Measurements from ENCODE around the gene MACROD2. TPM values are rescaled to one million over a fixed set of nuclear protein-coding genes. Genes with fewer than 3 reads are reported as not detected.

Gene MACROD2
- total RNA-seq, 2 experiments from 2014 or later = not detected

DNA sequence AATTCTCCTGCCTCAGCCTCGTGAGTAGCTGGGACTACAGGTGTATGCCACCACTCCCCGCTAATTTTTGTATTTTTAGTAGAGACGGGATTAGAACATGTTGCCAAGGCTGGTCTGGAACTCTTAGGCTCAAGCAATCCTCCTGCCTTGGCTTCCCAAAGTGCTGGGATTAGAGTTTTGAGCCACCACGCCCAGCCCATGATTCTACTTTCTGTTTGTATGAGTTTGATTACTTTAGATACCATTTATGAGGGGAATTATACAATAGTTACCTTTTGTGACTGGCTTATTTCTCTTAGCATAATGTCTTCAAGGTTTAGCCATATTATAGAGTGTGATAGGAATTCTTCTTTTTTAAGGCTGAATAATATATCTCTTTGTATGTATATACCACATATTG, 897.5 kb downstream of the MACROD2 start:
- CTCF ChIA-PET = no interaction called here
- no peak for DNase-seq
- POLR2A ChIA-PET = no interaction called here
- Mint-ChIP-seq H3K9me3 (peaks cover 25% of the 10 kb centered on the region), H3K4me3 (no peak overlapping the region), H3K36me3 (ENCODE audit: low read depth) (no peaks in the 10 kb centered on the region), H3K4me1 (no peaks in the 10 kb centered on the region), H3K27me3 (no peaks in the 10 kb centered on the region), H3K27ac (no peak overlapping the region)

DNA sequence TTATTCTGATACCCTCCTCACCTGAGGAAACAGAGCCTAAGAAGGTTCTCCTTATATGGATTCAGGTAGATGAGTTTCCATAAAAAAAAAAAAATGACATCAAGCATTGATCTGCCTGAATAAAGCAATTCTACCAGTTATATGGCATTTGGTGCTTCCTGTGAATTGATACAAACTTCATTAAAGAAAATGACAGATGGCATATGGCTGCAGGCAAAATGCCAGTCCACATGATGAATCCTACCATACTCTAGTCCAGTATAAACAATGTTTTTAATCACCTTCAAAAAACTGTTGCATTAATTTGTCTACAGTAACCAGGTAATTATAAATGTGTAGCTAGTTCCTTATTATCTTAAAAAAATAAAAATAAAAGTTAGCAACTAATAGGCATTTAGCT, 901.3 kb downstream of the MACROD2 start:
- H3K4me1 Mint-ChIP-seq = no peaks in the 10 kb centered on the region

DNA sequence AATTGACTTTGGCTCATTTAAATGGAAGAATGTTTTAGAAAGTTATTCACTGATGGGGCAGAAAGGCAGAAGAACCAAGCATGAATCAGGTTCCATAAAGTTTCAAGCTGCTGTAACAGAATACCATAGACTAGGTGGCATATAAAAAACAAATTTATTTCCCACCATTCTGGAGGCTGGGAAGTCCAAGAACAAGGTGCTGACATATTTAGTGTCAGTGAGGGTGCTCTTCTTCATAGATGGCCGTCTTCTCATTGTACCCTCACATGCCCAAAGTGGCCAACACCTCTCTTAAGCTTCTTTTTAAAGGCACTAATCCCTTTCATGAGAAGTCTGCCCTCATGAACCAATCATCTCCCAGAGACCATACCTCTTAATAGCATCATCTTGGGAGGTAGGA, 902.3 kb downstream of the MACROD2 start:
- Mint-ChIP-seq H3K27me3 (no peaks in the 10 kb centered on the region), H3K4me1 (no peaks in the 10 kb centered on the region), H3K4me3 (no peak overlapping the region), H3K36me3 (ENCODE audit: low read depth) (no peaks in the 10 kb centered on the region), H3K27ac (no peak overlapping the region), H3K9me3 (peaks cover 27% of the 10 kb centered on the region)
- DNase-seq = no peak
- CTCF ChIA-PET = no interaction called here
- POLR2A ChIA-PET = no interaction called here

More for the DNA sequence above, 901.3 kb downstream of the MACROD2 start:
- Mint-ChIP-seq H3K36me3 (ENCODE audit: low read depth) (no peaks in the 10 kb centered on the region), H3K9me3 (peaks cover 25% of the 10 kb centered on the region), H3K27me3 (no peaks in the 10 kb centered on the region), H3K4me3 (no peak overlapping the region), H3K27ac (no peak overlapping the region)
- CTCF ChIA-PET = no interaction called here
- DNase-seq = no peak
- POLR2A ChIA-PET = no interaction called here

DNA sequence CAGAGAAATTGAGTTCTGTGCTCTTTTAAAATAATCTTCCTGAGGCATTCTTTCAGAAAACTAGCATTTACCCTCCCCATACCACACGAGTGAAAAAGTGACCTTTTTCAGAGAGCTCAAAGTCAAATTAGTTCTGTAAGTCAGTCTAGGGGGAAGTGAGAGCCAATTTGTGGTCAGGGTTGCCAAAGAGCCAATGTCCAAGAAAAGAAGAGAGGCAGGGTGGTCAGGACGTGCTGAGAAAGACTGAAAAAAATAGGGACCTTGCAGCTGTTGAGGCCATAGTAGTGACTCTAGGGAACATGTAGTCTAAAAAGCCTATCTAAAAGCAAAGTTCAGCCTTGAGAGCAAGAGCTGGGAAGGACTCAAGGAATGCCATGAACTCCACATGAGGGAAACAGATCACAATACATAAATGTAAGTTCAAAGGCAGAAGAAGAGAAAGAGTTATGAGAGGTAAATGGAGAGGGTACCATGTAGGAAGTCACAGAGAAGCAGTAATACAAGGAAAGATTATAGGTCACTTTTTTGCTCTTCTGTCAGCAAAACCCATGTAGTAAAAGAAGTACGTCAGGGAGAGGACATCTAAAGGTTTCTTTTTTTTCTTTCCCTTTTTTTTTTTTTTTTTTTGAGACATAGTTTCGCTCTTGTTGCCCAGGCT, 907.2 kb downstream of the MACROD2 start:
- ChIA-PET CTCF (no interaction called here), POLR2A (no interaction called here)
- Mint-ChIP-seq H3K4me3 (no peak overlapping the region), H3K9me3 (peaks cover 32% of the 10 kb centered on the region), H3K27ac (no peak overlapping the region), H3K4me1 (no peaks in the 10 kb centered on the region), H3K36me3 (ENCODE audit: low read depth) (no peaks in the 10 kb centered on the region), H3K27me3 (no peaks in the 10 kb centered on the region)
- no peak for DNase-seq

DNA sequence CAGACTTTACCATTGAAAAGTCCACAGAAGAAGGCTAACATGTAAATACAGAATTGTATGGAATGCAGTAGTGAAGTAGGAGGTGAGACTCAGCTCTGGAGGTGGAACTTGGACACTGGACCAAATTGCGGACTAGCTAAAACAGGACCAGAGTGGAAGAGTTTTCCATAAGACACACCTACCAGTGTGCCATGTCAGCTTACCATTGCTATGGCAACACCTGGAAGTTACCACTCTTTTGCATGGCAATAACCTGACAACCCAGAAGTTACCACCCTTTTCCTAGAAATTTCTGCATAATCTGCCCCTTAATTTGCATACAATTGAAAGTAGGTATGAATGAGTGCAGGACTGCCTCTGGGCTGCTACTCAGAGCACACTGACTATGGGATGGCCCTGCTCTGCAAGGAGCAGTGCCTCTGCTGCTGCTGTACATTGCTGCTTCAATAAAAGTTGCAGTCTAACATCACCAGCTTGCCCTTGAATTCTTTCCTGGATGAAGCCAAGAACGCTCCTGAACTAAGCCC, 911.7 kb downstream of the MACROD2 start:
- Mint-ChIP-seq H3K27me3 (no peaks in the 10 kb centered on the region), H3K27ac (no peak overlapping the region), H3K9me3 (peaks cover 24% of the 10 kb centered on the region), H3K4me3 (no peak overlapping the region), H3K36me3 (ENCODE audit: low read depth) (no peaks in the 10 kb centered on the region), H3K4me1 (no peaks in the 10 kb centered on the region)
- no peak for DNase-seq
- ChIA-PET CTCF (no interaction called here), POLR2A (no interaction called here)

DNA sequence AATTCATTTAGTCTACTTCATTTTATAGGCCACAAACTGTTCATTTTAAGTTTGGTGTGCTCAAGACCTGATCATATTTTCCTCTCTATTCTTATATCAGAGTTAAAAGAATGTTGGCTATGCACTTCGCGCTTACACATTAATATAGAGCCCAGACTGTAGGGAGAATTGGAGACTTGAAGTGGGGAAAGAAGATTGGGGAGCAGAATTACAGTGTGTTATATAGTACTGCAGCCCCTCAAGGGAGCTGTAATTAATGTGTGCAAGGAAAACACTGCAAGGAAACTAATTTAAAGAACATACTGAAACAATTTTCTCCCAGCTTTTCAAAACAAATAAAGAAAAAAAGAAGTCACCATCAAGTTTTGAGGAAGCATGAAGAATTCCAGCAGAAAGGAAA, 914.8 kb downstream of the MACROD2 start:
- H3K27me3 Mint-ChIP-seq = no peaks in the 10 kb centered on the region
- H3K4me1 Mint-ChIP-seq = no peaks in the 10 kb centered on the region
- H3K27ac Mint-ChIP-seq = no peak overlapping the region
- no peaks in the 10 kb centered on the region for H3K36me3 Mint-ChIP-seq (ENCODE audit: low read depth)
- H3K4me3 Mint-ChIP-seq = no peak overlapping the region
- ChIA-PET POLR2A (no interaction called here), CTCF (no interaction called here)
- peaks cover 16% of the 10 kb centered on the region for H3K9me3 Mint-ChIP-seq
- DNase-seq = no peak

DNA sequence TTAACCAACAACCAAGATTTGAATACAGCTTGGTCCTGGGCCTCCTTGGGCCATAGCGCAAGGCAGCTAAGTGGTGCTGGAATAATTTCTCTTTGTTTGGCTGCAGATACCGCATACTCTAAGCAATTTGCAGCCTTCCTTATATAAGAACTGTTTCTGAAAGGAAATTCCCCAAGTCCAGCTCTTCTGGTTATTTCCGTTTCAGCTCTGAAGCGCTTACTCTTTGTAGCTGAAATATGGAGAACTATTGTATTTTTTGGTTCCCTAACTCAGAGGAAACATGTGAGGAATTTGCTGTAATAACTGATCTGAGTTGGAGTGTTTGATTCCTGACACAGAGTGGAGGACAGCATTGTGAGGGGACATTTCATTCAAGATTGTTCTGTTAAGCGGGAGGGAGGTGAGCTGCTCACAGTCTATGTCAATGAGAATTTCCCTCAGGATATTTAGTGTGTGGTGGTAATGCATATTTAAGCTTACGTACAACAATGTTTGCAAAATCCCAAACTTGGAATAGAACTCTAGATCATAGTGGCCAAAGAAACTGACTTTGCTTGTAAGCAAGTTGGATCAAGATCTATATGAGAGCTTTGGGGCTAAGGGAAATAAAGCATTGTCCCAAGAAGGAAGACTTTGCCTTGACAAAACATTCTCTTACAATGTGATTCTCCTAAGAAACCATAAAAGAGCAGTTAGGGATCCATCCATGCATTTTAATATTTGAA, 918.7 kb downstream of the MACROD2 start:
- Mint-ChIP-seq H3K9me3 (peaks cover 13% of the 10 kb centered on the region), H3K27me3 (no peaks in the 10 kb centered on the region), H3K27ac (no peak overlapping the region), H3K4me1 (no peaks in the 10 kb centered on the region), H3K36me3 (ENCODE audit: low read depth) (no peaks in the 10 kb centered on the region), H3K4me3 (no peak overlapping the region)
- ChIA-PET POLR2A (no interaction called here), CTCF (no interaction called here)
- DNase-seq = no peak

DNA sequence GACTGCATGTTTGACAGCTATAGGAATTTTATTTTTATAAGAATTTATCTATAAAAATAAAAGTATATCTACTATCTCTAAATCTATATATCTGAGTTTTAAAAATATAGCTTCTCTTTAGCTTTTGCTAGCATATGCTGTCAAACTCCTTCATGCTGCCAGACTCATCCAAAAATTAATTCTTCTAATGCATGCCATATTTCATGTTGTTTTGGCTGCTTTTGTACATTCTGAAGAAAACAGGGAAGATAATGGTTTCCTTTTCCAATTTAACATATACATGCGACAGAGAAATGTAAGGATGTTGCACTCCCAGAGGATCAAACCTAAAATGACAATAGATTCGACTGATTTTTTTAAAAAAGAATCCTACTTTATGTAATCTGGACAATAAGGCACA, 919.3 kb downstream of the MACROD2 start:
- no peak for DNase-seq
- ChIA-PET CTCF (no interaction called here), POLR2A (no interaction called here)
- Mint-ChIP-seq H3K4me3 (no peak overlapping the region), H3K4me1 (no peaks in the 10 kb centered on the region), H3K36me3 (ENCODE audit: low read depth) (no peaks in the 10 kb centered on the region), H3K27ac (no peak overlapping the region), H3K9me3 (peaks cover 13% of the 10 kb centered on the region), H3K27me3 (no peaks in the 10 kb centered on the region)

DNA sequence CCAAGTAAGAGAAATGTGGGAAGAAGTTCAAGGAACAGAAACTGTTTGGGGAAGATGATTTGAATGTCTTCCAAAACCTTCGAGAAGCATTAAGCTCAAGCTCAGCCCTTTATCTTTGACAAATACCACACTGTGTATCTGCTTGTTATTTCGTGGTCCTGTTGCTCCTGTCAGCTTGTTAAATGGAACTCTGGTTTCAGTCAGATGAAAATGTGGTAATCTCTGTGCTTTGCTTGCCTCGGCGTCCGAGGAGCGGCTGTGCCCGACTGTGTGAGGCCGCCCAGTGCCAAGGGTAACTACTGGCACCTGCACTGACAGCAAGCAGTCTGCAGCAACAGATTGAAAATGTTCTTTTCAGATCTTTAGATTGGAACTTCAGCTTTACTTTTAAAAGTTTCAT, 920.0 kb downstream of the MACROD2 start:
- DNase-seq = no peak
- Mint-ChIP-seq H3K27me3 (no peaks in the 10 kb centered on the region), H3K36me3 (ENCODE audit: low read depth) (no peaks in the 10 kb centered on the region), H3K27ac (no peak overlapping the region), H3K4me1 (no peaks in the 10 kb centered on the region), H3K4me3 (no peak overlapping the region), H3K9me3 (peaks cover 13% of the 10 kb centered on the region)
- ChIA-PET POLR2A (no interaction called here), CTCF (no interaction called here)

DNA sequence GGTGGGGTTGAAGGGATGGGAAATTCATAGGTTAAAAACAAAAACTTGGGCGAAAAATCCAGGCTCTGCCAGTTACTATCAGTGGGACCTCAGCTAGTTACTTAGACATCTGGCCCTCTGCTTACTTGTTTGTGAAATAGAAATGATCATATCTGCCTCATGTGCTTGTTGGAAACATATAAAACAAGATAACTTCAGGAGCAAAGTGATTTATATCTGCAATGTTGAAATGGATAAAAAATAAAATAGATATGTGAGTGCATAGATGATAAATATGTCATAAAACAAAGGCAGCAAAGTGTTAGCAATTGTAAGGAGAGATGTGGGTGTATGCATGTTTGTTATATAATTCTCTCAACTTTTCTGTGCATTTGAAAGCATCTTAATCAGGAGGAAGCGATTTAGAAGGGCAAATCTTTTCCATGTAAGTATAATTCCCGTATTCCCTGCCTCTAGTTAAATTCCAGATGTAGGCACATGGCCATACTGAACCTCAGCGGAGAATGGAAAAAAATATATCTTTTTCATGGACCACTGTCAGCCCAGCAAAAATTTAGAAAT, 921.1 kb downstream of the MACROD2 start:
- ChIA-PET POLR2A (no interaction called here), CTCF (no interaction called here)
- no peak overlapping the region for H3K27ac Mint-ChIP-seq
- no peaks in the 10 kb centered on the region for H3K36me3 Mint-ChIP-seq (ENCODE audit: low read depth)
- no peak overlapping the region for H3K4me3 Mint-ChIP-seq
- peaks cover 11% of the 10 kb centered on the region for H3K9me3 Mint-ChIP-seq
- no peak for DNase-seq
- H3K4me1 Mint-ChIP-seq = no peaks in the 10 kb centered on the region
- H3K27me3 Mint-ChIP-seq = no peaks in the 10 kb centered on the region

DNA sequence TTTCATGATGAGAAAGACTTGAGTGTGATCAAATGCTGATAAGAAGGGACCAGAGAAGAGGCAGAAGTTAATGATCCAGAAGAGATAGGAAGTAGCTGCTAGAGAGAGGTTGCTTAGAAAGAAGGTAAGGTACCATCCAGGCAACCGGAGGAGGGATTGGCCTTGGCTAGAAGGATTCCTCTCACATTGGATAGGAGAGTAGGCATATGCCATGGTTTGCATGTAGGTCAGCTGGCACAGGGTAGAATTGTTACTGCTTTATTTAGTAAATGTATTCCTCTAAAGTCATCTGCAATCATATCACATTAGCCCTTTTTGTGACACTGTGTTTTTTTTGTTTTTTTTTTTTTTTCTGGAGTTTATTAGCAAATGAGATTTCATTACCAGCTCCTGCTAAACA, 923.0 kb downstream of the MACROD2 start:
- Mint-ChIP-seq H3K36me3 (ENCODE audit: low read depth) (no peaks in the 10 kb centered on the region), H3K4me1 (no peaks in the 10 kb centered on the region), H3K9me3 (peaks cover 8% of the 10 kb centered on the region), H3K27ac (no peak overlapping the region), H3K27me3 (no peaks in the 10 kb centered on the region), H3K4me3 (no peak overlapping the region)
- DNase-seq = no peak
- POLR2A ChIA-PET = no interaction called here
- CTCF ChIA-PET = no interaction called here

DNA sequence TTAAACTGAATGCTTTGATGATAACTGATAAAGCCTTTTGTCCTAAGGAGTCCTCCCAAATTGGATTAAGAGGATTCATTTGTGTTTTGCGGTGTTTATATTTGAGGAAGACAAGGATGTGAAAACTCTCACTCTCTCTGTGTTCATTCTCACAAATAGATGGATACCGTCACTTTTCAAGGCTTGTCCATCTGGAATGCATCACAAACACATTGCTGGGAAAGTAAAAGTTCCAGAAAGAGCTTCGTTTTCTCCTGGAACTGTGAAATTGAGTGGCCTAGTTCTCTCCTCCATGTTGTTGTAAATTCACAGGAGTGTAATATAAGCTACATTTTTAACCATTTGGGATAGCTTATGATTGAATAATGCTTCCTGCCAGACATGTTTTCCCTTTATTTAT, 923.7 kb downstream of the MACROD2 start:
- ChIA-PET POLR2A (no interaction called here), CTCF (no interaction called here)
- no peak overlapping the region for H3K27ac Mint-ChIP-seq
- H3K4me3 Mint-ChIP-seq = no peak overlapping the region
- no peak for DNase-seq
- no peaks in the 10 kb centered on the region for H3K27me3 Mint-ChIP-seq
- H3K36me3 Mint-ChIP-seq (ENCODE audit: low read depth) = no peaks in the 10 kb centered on the region
- H3K4me1 Mint-ChIP-seq = no peaks in the 10 kb centered on the region
- H3K9me3 Mint-ChIP-seq = peaks cover 8% of the 10 kb centered on the region

DNA sequence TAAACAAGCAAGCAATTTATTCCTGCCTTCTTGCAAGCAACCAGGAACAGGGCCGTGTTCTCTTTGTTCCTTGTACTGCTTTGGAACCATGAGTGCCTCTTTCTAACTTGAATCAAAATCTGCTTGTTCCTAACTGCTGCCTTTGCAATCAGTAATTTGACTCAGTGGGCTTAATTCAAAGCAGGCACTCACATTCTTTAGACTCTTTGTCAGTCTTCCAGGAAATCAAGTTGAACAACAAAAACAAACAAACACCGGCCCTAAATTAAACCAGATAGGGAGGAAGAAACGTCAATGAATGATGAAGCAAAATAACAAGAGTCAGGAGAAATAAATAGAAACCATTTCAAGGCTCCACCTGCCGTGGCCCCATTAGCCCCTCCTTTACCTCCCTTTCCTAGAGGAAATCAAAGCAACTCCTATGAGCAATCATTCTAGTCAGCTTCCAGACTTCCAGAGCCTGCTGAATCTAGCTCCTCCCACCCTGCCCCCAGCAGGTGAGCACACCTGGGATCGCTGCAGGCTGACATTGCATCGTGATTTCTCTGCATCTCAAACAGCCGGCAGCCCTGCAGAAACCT, 924.3 kb downstream of the MACROD2 start:
- Mint-ChIP-seq H3K27me3 (no peaks in the 10 kb centered on the region), H3K27ac (no peak overlapping the region), H3K36me3 (ENCODE audit: low read depth) (no peaks in the 10 kb centered on the region), H3K4me3 (no peak overlapping the region), H3K9me3 (peaks cover 7% of the 10 kb centered on the region), H3K4me1 (no peaks in the 10 kb centered on the region)
- POLR2A ChIA-PET = no interaction called here
- CTCF ChIA-PET = no interaction called here
- no peak for DNase-seq

DNA sequence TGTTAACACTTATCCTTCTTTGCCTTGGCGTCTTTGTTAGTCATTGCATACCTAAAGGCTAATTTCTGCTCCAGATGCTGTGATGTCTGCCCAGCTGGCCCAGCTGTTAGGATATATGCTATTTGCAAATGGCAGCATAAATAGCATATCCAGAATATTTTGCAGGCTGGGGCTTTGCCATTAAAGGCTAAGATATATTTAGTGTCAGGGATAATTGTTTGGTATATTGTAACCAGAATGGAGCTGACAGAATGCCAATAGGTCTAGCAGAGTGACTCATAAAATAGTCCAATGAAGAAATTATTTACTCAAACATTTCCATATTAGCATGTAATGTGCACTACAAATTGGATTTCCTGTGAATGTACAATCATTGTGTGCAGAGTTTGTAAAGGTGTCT, 926.2 kb downstream of the MACROD2 start:
- Mint-ChIP-seq H3K4me3 (no peak overlapping the region), H3K36me3 (ENCODE audit: low read depth) (no peaks in the 10 kb centered on the region), H3K27me3 (no peaks in the 10 kb centered on the region), H3K27ac (no peak overlapping the region), H3K4me1 (no peaks in the 10 kb centered on the region), H3K9me3 (peaks cover 7% of the 10 kb centered on the region)
- DNase-seq = no peak
- CTCF ChIA-PET = no interaction called here
- POLR2A ChIA-PET = no interaction called here

All from activated CD4-positive, alpha-beta memory T cell treated with anti-CD3 and anti-CD28 coated beads, Interleukin-2, amount 10 ng/mL, durations not matched to agents 7 days and 5 days (primary cell).